Measurements from ENCODE around the gene USP24.

GRCh38 chr1:55170426-55170825, 44.7 kb downstream of the USP24 start:
- no peak for TF ChIP-seq CTCF (IDR thresholded peaks at IDR 0.05; ENCODE audit: extremely low read depth in 1 of 2, insufficient read depth in 1 of 2, low read depth in 1 of 2, low read length in 2 of 2)
- no peak for TF ChIP-seq POLR2A (IDR thresholded peaks at IDR 0.05; ENCODE audit: low read depth, low read length)

All from endothelial cell of umbilical vein (primary cell).